Central memory CD8-positive, alpha-beta T cell (primary cell): ENCODE measurements around the gene SPOCK1.

Experiments
- ATAC-seq: fragments of 150-1000 bp; cut with Tn5 transposase; replicated peaks from 2 replicates; pipeline ENCODE4 v1.10.0; 2022; ENCODE audit warnings: mild to moderate bottlenecking, moderate FRiP score, moderate number of reproducible peaks; ENCODE audit not compliant: poor library complexity, severe bottlenecking; ENCODE audit errors: extremely low read depth
- DNase-seq, 2 donors: peaks; one replicate each; pipeline ENCODE4 v3.0.0; 2021; ENCODE audit warnings: low spot score in 2 of 2
- H3K27ac Mint-ChIP-seq: one replicate; pipeline ENCODE4 v1.8.0; 2022; ENCODE audit warnings: low read depth, mild to moderate bottlenecking, moderate library complexity, mixed read lengths
- H3K27me3 Mint-ChIP-seq: one replicate; pipeline ENCODE4 v1.8.0; 2022; ENCODE audit warnings: mixed read lengths
- H3K36me3 Mint-ChIP-seq: one replicate; pipeline ENCODE4 v1.8.0; 2022; ENCODE audit warnings: mild to moderate bottlenecking, moderate library complexity, mixed read lengths; ENCODE audit not compliant: insufficient read depth
- H3K4me1 Mint-ChIP-seq: one replicate; pipeline ENCODE4 v1.8.0; 2022; ENCODE audit warnings: mixed read lengths
- H3K4me3 Mint-ChIP-seq: one replicate; pipeline ENCODE4 v1.8.0; 2022; ENCODE audit warnings: mild to moderate bottlenecking, moderate library complexity, mixed read lengths
- H3K9me3 Mint-ChIP-seq: one replicate; pipeline ENCODE4 v1.8.0; 2022; ENCODE audit warnings: mixed read lengths

The SPOCK1 gene

DNA sequence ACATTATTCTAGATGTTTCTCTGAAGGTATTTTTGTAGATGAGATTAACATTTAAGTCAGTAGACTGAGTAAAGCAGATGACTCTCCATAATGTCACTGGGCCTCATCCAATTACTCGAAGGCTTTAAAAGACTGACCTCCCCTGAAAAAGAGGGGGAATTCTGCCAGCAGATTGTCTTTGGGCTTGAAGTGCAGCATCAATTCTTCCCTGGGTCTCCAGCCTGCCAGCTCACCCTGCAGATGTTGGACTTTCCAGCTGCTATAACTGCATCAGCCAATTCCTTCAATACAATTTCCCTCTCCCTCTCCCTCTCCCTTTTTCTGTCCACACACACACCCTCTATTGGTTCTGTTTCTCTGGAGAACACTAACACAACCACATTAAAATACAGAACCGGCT is 472.8 kb downstream of the SPOCK1 start:
- H3K9me3 Mint-ChIP-seq: no peaks in the 10 kb centered on the region
- H3K4me1 Mint-ChIP-seq: no peaks in the 10 kb centered on the region
- DNase-seq (no peak), ATAC-seq (no peak)
- H3K27ac Mint-ChIP-seq: no peak overlapping the region
- no peaks in the 10 kb centered on the region for H3K36me3 Mint-ChIP-seq
- no peak overlapping the region for H3K4me3 Mint-ChIP-seq
- H3K27me3 Mint-ChIP-seq: no peaks in the 10 kb centered on the region

- no peaks in the 10 kb centered on the region for H3K9me3 Mint-ChIP-seq
Observed at GRCh38 chr5:137024044-137024443, 475.1 kb downstream of the SPOCK1 start.

DNA sequence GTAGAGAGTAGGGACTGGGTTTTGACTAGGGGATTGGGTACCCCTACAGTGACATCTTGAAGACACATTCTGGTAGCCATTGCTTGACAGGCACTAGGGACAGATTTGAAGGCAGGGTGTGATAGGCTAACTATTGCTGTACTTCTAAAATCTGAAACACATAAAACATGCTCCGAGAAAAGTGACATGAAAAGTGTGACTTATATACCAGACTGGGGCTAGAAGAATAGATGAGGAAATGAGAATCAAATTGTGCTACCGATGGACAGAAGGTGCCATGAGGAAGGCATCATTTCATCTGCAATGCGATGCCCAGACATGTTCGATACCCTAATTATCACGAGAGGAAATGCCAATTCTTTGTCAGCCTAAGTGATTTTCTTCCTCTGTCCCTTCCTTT is 475.8 kb downstream of the SPOCK1 start:
- DNase-seq (no peak), ATAC-seq (no peak)
- no peak overlapping the region for H3K4me3 Mint-ChIP-seq
- no peaks in the 10 kb centered on the region for H3K9me3 Mint-ChIP-seq
- H3K27ac Mint-ChIP-seq: no peak overlapping the region
- H3K4me1 Mint-ChIP-seq: no peaks in the 10 kb centered on the region
- H3K36me3 Mint-ChIP-seq: no peaks in the 10 kb centered on the region
- no peaks in the 10 kb centered on the region for H3K27me3 Mint-ChIP-seq

More at GRCh38 chr5:137024044-137024443, 475.1 kb downstream of the SPOCK1 start:
- DNase-seq (no peak), ATAC-seq (no peak)
- no peak overlapping the region for H3K27ac Mint-ChIP-seq
- no peaks in the 10 kb centered on the region for H3K27me3 Mint-ChIP-seq
- no peaks in the 10 kb centered on the region for H3K36me3 Mint-ChIP-seq
- no peak overlapping the region for H3K4me3 Mint-ChIP-seq
- no peaks in the 10 kb centered on the region for H3K4me1 Mint-ChIP-seq

- no peaks in the 10 kb centered on the region for H3K9me3 Mint-ChIP-seq
- no peaks in the 10 kb centered on the region for H3K4me1 Mint-ChIP-seq
- no peaks in the 10 kb centered on the region for H3K36me3 Mint-ChIP-seq
- H3K4me3 Mint-ChIP-seq: no peak overlapping the region
- ATAC-seq (no peak), DNase-seq (no peak)
- H3K27me3 Mint-ChIP-seq: no peaks in the 10 kb centered on the region
- no peak overlapping the region for H3K27ac Mint-ChIP-seq
Observed at GRCh38 chr5:137022725-137023124, 476.4 kb downstream of the SPOCK1 start.

- no peak overlapping the region for H3K4me3 Mint-ChIP-seq
- no peak overlapping the region for H3K27ac Mint-ChIP-seq
- no peaks in the 10 kb centered on the region for H3K4me1 Mint-ChIP-seq
- no peaks in the 10 kb centered on the region for H3K36me3 Mint-ChIP-seq
- H3K27me3 Mint-ChIP-seq: no peaks in the 10 kb centered on the region
- H3K9me3 Mint-ChIP-seq: no peaks in the 10 kb centered on the region
- ATAC-seq (no peak), DNase-seq (no peak)
Observed at GRCh38 chr5:137022043-137022442, 477.1 kb downstream of the SPOCK1 start.

- Mint-ChIP-seq H3K27me3 (no peaks in the 10 kb centered on the region), H3K36me3 (no peaks in the 10 kb centered on the region), H3K27ac (no peak overlapping the region), H3K4me1 (no peaks in the 10 kb centered on the region), H3K9me3 (no peaks in the 10 kb centered on the region), H3K4me3 (no peak overlapping the region)
- ATAC-seq: no peak
- DNase-seq: no peak
Observed at GRCh38 chr5:137019229-137019628, 479.9 kb downstream of the SPOCK1 start.

GRCh38 chr5:137016783-137017324 is 482.3 kb downstream of the SPOCK1 start:
- Mint-ChIP-seq H3K27me3 (no peaks in the 10 kb centered on the region), H3K4me3 (no peak overlapping the region), H3K4me1 (no peaks in the 10 kb centered on the region), H3K27ac (no peak overlapping the region), H3K36me3 (no peaks in the 10 kb centered on the region), H3K9me3 (no peaks in the 10 kb centered on the region)
- DNase-seq (no peak), ATAC-seq (no peak)

- ATAC-seq (no peak), DNase-seq (no peak)
- Mint-ChIP-seq H3K4me3 (no peak overlapping the region), H3K9me3 (no peaks in the 10 kb centered on the region), H3K27me3 (no peaks in the 10 kb centered on the region), H3K4me1 (no peaks in the 10 kb centered on the region), H3K36me3 (no peaks in the 10 kb centered on the region), H3K27ac (no peak overlapping the region)
Observed at GRCh38 chr5:137015540-137016116, 483.5 kb downstream of the SPOCK1 start.

- H3K4me1 Mint-ChIP-seq: no peaks in the 10 kb centered on the region
Observed at GRCh38 chr5:137014731-137015130, 484.4 kb downstream of the SPOCK1 start.

DNA sequence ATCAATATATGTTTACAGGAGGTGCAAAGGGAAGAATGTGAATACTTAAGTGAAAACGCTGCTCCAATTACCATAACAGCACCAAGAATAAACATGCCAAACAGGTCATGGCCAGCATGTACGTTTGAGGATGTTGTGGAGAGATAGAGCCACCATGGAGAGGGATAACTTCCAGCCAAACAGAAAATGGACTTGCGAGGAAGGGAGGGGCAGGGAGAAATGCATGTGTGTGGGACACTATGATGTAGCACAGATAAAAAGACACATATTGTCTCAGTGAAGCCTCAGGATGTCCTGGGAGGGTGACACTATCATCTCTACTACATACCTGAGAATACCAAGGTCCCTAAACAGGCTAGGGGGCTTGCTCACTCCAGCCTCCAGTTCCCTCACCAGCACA is 488.9 kb downstream of the SPOCK1 start:
- DNase-seq (no peak), ATAC-seq (no peak)
- Mint-ChIP-seq H3K27me3 (no peaks in the 10 kb centered on the region), H3K27ac (no peak overlapping the region), H3K4me1 (no peaks in the 10 kb centered on the region), H3K9me3 (peaks cover 6% of the 10 kb centered on the region), H3K36me3 (no peaks in the 10 kb centered on the region), H3K4me3 (no peak overlapping the region)

More at GRCh38 chr5:137014731-137015130, 484.4 kb downstream of the SPOCK1 start:
- Mint-ChIP-seq H3K9me3 (no peaks in the 10 kb centered on the region), H3K27me3 (no peaks in the 10 kb centered on the region), H3K4me3 (no peak overlapping the region), H3K36me3 (no peaks in the 10 kb centered on the region), H3K27ac (no peak overlapping the region)
- DNase-seq (no peak), ATAC-seq (no peak)

DNA sequence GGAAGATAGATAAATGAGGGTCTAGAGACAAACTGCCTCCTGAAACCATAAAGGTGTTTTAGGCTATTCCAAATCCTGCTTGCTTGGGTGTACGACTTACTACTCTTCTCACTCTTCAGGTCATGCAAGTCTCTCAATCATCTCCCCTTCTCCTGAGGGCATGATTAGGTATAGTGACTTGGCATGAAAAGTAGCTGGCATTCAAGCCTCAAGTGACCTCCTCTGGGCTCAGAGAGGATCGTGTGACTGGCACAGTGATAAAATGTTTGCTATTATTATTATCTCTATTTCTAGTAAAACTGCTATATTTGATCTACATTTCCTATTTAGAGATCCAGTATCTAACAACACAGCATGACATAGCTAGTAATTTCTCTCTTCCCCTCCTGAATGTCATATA is 494.8 kb downstream of the SPOCK1 start:
- no peak overlapping the region for H3K27ac Mint-ChIP-seq
- H3K4me1 Mint-ChIP-seq: no peaks in the 10 kb centered on the region
- H3K4me3 Mint-ChIP-seq: no peak overlapping the region
- peaks cover 12% of the 10 kb centered on the region for H3K9me3 Mint-ChIP-seq
- no peaks in the 10 kb centered on the region for H3K36me3 Mint-ChIP-seq
- no peak for DNase-seq
- no peaks in the 10 kb centered on the region for H3K27me3 Mint-ChIP-seq
- ATAC-seq: no peak

- no peak overlapping the region for H3K4me3 Mint-ChIP-seq
- H3K9me3 Mint-ChIP-seq: peaks cover 11% of the 10 kb centered on the region
- no peak for ATAC-seq
- H3K36me3 Mint-ChIP-seq: no peaks in the 10 kb centered on the region
- H3K27me3 Mint-ChIP-seq: peaks cover 9% of the 10 kb centered on the region
- H3K27ac Mint-ChIP-seq: no peak overlapping the region
- no peaks in the 10 kb centered on the region for H3K4me1 Mint-ChIP-seq
- no peak for DNase-seq
Observed at GRCh38 chr5:137001026-137001569, 498.0 kb downstream of the SPOCK1 start.

GRCh38 chr5:136999787-137000186 is 499.3 kb downstream of the SPOCK1 start:
- Mint-ChIP-seq H3K36me3 (no peaks in the 10 kb centered on the region), H3K9me3 (peaks cover 10% of the 10 kb centered on the region), H3K4me1 (no peaks in the 10 kb centered on the region), H3K4me3 (no peak overlapping the region), H3K27ac (no peak overlapping the region), H3K27me3 (peaks cover 9% of the 10 kb centered on the region)
- DNase-seq (no peak), ATAC-seq (no peak)
